Spleen (tissue), 11 donors: Measurements from ENCODE around the gene BLVRB. TPM values are rescaled to one million over a fixed set of nuclear protein-coding genes. Genes with fewer than 3 reads are reported as not detected.
"Not testable (repeated sequence)": the region's sequence is repeated elsewhere in the genome, so short reads cannot be mapped to it uniquely, and the experiment has no call there.

Experiments
- DNase-seq: peaks from one replicate; pipeline ENCODE4 v3.0.0-alpha.2; 2020
- H3K27ac ChIP-seq, 8 donors: fragments of 200-600 bp; sonication (generic) in 7 of 8; 1 replicate in 4 of 8; 2 replicates in 4 of 8; pipeline versions ENCODE4 v1.5.0 to v1.8.0; 2016 to 2021; ENCODE audit warnings: inconsistent platforms in 4 of 8, mild to moderate bottlenecking in 4 of 8, moderate library complexity in 1 of 8
- H3K27me3 ChIP-seq, 7 donors: fragments of 200-600 bp; sonication (generic) in 6 of 7; replicated peaks in 1 of 7; 1 replicate in 4 of 7; 2 replicates in 3 of 7; pipeline versions ENCODE4 v1.5.0 to v1.8.0; 2016 to 2021; ENCODE audit warnings: inconsistent platforms in 3 of 7, mild to moderate bottlenecking in 1 of 7
- H3K36me3 ChIP-seq, 6 donors: fragments of 200-600 bp; sonication (generic) in 5 of 6; 1 replicate in 4 of 6; 2 replicates in 2 of 6; pipeline versions ENCODE4 v1.5.0 to v1.8.0; 2016 to 2021; ENCODE audit warnings: inconsistent platforms in 2 of 6
- H3K4me1 ChIP-seq, 6 donors: fragments of 200-600 bp; sonication (generic) in 5 of 6; 1 replicate in 3 of 6; 2 replicates in 3 of 6; pipeline versions ENCODE4 v1.5.0 to v1.8.0; 2016 to 2021; ENCODE audit warnings: inconsistent platforms in 3 of 6
- H3K4me3 ChIP-seq, 8 donors: fragments of 200-600 bp; sonication (generic) in 7 of 8; 1 replicate in 4 of 8; 2 replicates in 4 of 8; pipeline versions ENCODE4 v1.5.0 to v1.8.0; 2016 to 2021; ENCODE audit warnings: inconsistent platforms in 4 of 8, mild to moderate bottlenecking in 4 of 8, moderate library complexity in 2 of 8
- H3K9me3 ChIP-seq, 8 donors: fragments of 200-600 bp; sonication (generic) in 7 of 8; 1 replicate in 4 of 8; 2 replicates in 4 of 8; pipeline versions ENCODE4 v1.5.0 to v1.8.0; 2016 to 2021; ENCODE audit warnings: inconsistent platforms in 4 of 8
- CTCF ChIP-seq, 11 experiments: fragments of 200-600 bp in 7 of 11; fragments of 450-650 bp in 4 of 11; sonication (generic) in 4 of 11; IDR thresholded peaks in 8 of 11; conservative IDR thresholded peaks in 3 of 11; 1 replicate in 7 of 11; 2 replicates in 4 of 11; pipeline versions ENCODE4 v1.4.0 to v1.8.0; 2016 to 2021; ENCODE audit warnings: antibody characterized with exemption in 11 of 11, inconsistent platforms in 4 of 11, mild to moderate bottlenecking in 1 of 11
- POLR2A ChIP-seq, 3 donors: fragments of 450-650 bp; IDR thresholded peaks; one replicate each; pipeline ENCODE4 v1.5.1; 2017; ENCODE audit warnings: antibody characterized with exemption in 3 of 3, mild to moderate bottlenecking in 1 of 3
- POLR2AphosphoS5 ChIP-seq, 3 donors: sonication (generic); formaldehyde crosslinking; IDR thresholded peaks; one replicate each; pipeline ENCODE4 v1.5.1; 2017; ENCODE audit warnings: antibody characterized with exemption in 3 of 3
- WGBS, 5 donors: extraction: QIAGEN DNeasy Blood & Tissue Kit in 3 of 5; methylation state at CpG; one replicate each; pipeline versions ENCODE4 v1.1.5 to v1.1.7; 2013 to 2018; 5-methylcytosine and 5-hydroxymethylcytosine counted together
- intact Hi-C: fragments of 100-400 bp; cut with DNase I; formaldehyde crosslinking; loops from one replicate; pipeline ENCODE4 v1.15.0; 2023; ENCODE audit warnings: low total_unique reads
- polyA plus RNA-seq, 3 donors: library from polyadenylated mRNA; stranded (reverse); fragments of 200-250 nt; gene quantifications; one replicate each; pipeline ENCODE4 v1.2.1, GENCODE V29; 2013
- total RNA-seq, 7 donors: library from RNA; depleted of rRNA in 3 of 7; stranded (reverse); fragments of >200 nt in 3 of 7; fragmentation: NEBNext Ultra II Directional in 4 of 7; extraction: Animal tissue kit (Norgen Biotek cat#: 25700) in 4 of 7; gene quantifications; one replicate each; pipeline versions ENCODE4 v1.1.0 to v1.2.1, GENCODE V29; 2016 to 2021
- donor health status: healthy with polysubstance abuse.
- donor health status: DM: no; HTN: no; CAD: no; lungs with moderate emphysema.
- donor health status: DM: no; HTN: no; CAD: no.
- donor health status: Bipolar disorder and iron deficiency.
- donor health status: healthy.
- donor health status: DM: no; HTN: no; CAD: no.
- donor health status: DM: yes; HTN: yes; CAD: no.

The BLVRB gene
- total and polyA plus RNA-seq, 10 donors, result 90.6 to 243 (median 178) TPM

DNA sequence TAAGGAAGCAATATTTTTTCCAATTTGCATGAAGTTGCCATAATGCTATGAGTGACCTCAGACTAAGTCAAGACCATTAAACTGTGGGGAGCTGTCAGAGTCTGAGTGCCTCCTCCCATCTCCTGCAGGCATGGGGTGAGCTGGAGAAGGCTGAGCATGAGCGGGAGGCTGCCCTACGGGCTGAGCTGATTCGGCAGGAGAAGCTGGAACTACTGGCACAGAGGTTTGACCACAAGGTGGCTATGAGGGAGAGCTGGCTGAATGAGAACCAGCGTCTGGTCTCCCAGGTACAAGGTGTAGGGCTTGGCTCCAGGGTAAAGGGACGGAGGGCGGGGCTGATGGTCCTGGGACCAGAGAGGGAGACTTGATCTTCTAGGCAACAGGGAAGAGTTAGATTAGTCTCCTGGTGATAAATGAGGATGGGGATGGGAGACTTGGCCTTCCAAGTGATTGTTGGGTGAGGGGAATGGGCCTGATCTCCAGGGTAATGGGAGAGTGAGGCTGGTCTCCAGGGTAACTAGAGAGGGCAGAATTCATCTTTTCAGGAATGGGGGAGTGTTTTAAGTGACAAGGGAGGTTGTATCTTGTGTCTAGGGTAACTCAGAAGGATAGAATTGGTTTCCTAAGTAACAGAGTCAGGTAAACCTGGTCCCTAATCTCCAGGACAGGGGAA lies 37.2 kb upstream of the BLVRB start:
- no peak for DNase-seq
- Histone ChIP-seq H3K4me3 (no peak overlapping the region), H3K36me3 (no peaks in the 10 kb centered on the region), H3K9me3 (no peaks in the 10 kb centered on the region), H3K27me3 (peaks cover 0 to 33% (median 0%) of the 10 kb centered on the region in 7 donors), H3K27ac (no peak overlapping the region), H3K4me1 (no peaks in the 10 kb centered on the region)
- 46 to 63% (median 54%) methylated on average over 6 of the region's 6 CpGs for WGBS, 5 donors
- TF ChIP-seq POLR2A (IDR thresholded peaks at IDR 0.05) (no peak), POLR2AphosphoS5 (IDR thresholded peaks at IDR 0.05) (no peak), CTCF (IDR thresholded peaks at IDR 0.05 in 8 of 11, conservative IDR thresholded peaks at IDR 0.05 in 3 of 11) (no peak)
- intact Hi-C loops, result no loop called here

GRCh38 chr19:40502081-40502480 lies 36.5 kb upstream of the BLVRB start:
- H3K36me3 ChIP-seq, result no peaks in the 10 kb centered on the region
- peaks cover 0 to 30% (median 0%) of the 10 kb centered on the region in 7 donors for H3K27me3 ChIP-seq
- H3K4me1 ChIP-seq, result no peaks in the 10 kb centered on the region
- H3K9me3 ChIP-seq, result no peaks in the 10 kb centered on the region
- no peak overlapping the region for H3K27ac ChIP-seq
- no peak for DNase-seq
- intact Hi-C loops, result no loop called here
- no peak for TF ChIP-seq POLR2AphosphoS5 (IDR thresholded peaks at IDR 0.05)
- TF ChIP-seq CTCF (IDR thresholded peaks at IDR 0.05 in 8 of 11, conservative IDR thresholded peaks at IDR 0.05 in 3 of 11), result no peak
- no peak for TF ChIP-seq POLR2A (IDR thresholded peaks at IDR 0.05)
- no peak overlapping the region for H3K4me3 ChIP-seq
- WGBS, 5 donors, result 82 to 87% (median 84%) methylated on average over 13 of the region's 13 CpGs

GRCh38 chr19:40501599-40501998 lies 36.1 kb upstream of the BLVRB start:
- Histone ChIP-seq H3K27me3 (peaks cover 0 to 30% (median 0%) of the 10 kb centered on the region in 7 donors), H3K9me3 (no peaks in the 10 kb centered on the region), H3K4me3 (no peak overlapping the region), H3K36me3 (no peaks in the 10 kb centered on the region), H3K27ac (no peak overlapping the region), H3K4me1 (no peaks in the 10 kb centered on the region)
- intact Hi-C loops, result no loop called here
- 83 to 88% (median 87%) methylated on average over 4 of the region's 4 CpGs for WGBS, 5 donors
- TF ChIP-seq POLR2AphosphoS5 (IDR thresholded peaks at IDR 0.05) (no peak), CTCF (IDR thresholded peaks at IDR 0.05 in 8 of 11, conservative IDR thresholded peaks at IDR 0.05 in 3 of 11) (no peak), POLR2A (IDR thresholded peaks at IDR 0.05) (no peak)
- no peak for DNase-seq

- H3K27ac ChIP-seq, DNase-seq, intact Hi-C loops, H3K9me3 ChIP-seq, H3K36me3 ChIP-seq, H3K4me3 ChIP-seq, H3K4me1 ChIP-seq: not testable (repeated sequence)
- 72 to 83% (median 82%) methylated on average over 8 of the region's 8 CpGs for WGBS, 5 donors
- H3K27me3 ChIP-seq, result peaks cover 0 to 30% (median 0%) of the 10 kb centered on the region in 7 donors
These were observed 35.4 kb upstream of the BLVRB start for GRCh38 chr19:40500678-40501530.
